ENCODE results near the gene BRMS1L. TPM values are rescaled to one million over a fixed set of nuclear protein-coding genes. Genes with fewer than 3 reads are reported as not detected.
A peak's percentile ranks its signal among the peaks of the same experiment; 100 is the strongest.

The BRMS1L gene
- total and polyA plus RNA-seq, 2 of the 13 experiments (the other 11 are each of a cell fraction or from before 2014, with no cell fraction given): 21.1 to 23.8 TPM

DNA sequence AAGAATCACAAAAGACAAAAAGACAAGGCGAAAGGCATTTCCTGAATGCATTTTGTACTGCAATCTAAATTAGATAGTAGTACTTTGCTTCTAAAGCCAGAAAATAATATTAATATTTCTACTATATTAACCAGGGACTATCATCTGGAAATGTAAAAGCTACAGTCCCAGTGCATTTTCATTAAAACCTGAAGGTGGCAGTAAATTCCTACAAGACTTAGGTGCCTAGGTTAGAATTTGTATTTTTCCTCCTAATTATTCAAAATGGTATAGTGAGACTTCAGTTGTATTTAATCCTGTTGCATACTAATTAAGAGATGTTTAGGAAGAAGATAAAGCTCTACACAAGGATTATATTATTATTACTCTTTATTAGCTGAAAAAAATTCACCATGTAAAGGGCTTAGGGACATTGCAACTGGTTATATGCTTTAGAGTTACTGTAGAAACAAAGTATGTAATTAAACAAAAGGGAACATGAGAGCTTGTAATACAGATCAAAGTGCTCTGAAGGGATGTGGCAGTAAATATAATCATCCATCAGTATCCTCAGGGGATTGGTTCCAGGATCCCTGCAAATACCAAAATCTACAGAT is 53.6 kb downstream of the BRMS1L start (continued):
- no peak for TF ChIP-seq HNRNPK (IDR thresholded peaks at IDR 0.05; ENCODE audit: low read depth, low read length, poor library complexity, severe bottlenecking)
- TF ChIP-seq PHF5A (CRISPR knock-in tag; IDR thresholded peaks at IDR 0.05; ENCODE audit: low read depth, unreplicated experiment): no peak
- no peak for TF ChIP-seq PHF21A (CRISPR knock-in tag; IDR thresholded peaks at IDR 0.05)
- TF ChIP-seq, protein P1, sequence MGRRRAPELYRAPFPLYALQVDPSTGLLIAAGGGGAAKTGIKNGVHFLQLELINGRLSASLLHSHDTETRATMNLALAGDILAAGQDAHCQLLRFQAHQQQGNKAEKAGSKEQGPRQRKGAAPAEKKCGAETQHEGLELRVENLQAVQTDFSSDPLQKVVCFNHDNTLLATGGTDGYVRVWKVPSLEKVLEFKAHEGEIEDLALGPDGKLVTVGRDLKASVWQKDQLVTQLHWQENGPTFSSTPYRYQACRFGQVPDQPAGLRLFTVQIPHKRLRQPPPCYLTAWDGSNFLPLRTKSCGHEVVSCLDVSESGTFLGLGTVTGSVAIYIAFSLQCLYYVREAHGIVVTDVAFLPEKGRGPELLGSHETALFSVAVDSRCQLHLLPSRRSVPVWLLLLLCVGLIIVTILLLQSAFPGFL (CRISPR knock-in tag; IDR thresholded peaks at IDR 0.05): no peak
- no peak for TF ChIP-seq MTF2 (CRISPR knock-in tag; IDR thresholded peaks at IDR 0.05; ENCODE audit: borderline replicate concordance)
- no peak for TF ChIP-seq NCOA5 (CRISPR knock-in tag; IDR thresholded peaks at IDR 0.05)

DNA sequence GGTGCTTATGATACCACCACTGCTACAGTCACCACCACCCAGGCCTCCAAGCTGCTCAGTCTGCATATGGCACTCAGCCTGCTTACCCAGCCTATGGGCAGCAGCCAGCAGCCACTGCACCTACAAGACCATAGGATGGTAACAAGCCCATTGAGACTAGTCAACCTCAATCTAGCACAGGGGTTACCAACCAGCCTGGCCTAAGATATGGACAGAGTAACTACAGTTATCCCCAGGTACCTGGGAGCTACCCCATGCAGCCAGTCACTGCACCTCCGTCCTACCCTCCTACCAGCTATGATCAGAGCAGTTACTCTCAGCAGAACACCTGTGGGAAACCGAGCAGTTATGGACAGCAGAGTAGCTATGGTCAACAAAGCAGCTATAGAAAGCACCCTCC is 55.1 kb downstream of the BRMS1L start:
- WGBS (ENCODE audit: low lambda C conversion rate): 39% methylated on average over 2 of the region's 2 CpGs
- no peaks in the 10 kb centered on the region for H3K36me3 ChIP-seq (replicated peaks in 1 of 2; ENCODE audit: control insufficient read depth in 1 of 2, insufficient read depth in 2 of 2, low read length in 2 of 2)
- FAIRE-seq (no peak), ATAC-seq (peak; percentile 36), DNase-seq (ENCODE audit: low spot score) (no peak)
- H2AFZ ChIP-seq (ENCODE audit: low read length): no peak overlapping the region
- POLR2A ChIA-PET: no interaction called here
- in situ Hi-C loops (cut with HindIII; ENCODE audit: extremely low pct_ligation_motif_present, low pct_unique_long_range_greater_than_20kb) (no loop called here), intact Hi-C loops (cut with micrococcal nuclease; ENCODE audit: unreplicated experiment) (no loop called here)
- no peaks in the 10 kb centered on the region for H3K27me3 ChIP-seq (ENCODE audit: control insufficient read depth in 1 of 2, insufficient read depth in 2 of 2, low read length in 2 of 2)
- CTCF ChIA-PET (ENCODE audit: low intra/inter-chr PET ratio, low total read pairs): no interaction called here
- H3K4me3 ChIP-seq (replicated peaks in 1 of 3; ENCODE audit: insufficient read depth in 1 of 3, low read depth in 2 of 3, low read length in 3 of 3): no peak overlapping the region
- BruUV-seq (replicated peaks): no TSS peak
- no peak overlapping the region for H3K4me2 ChIP-seq (ENCODE audit: low read depth, low read length)
- H3K27ac ChIP-seq (ENCODE audit: extremely low read length, insufficient read depth, low read length): no peak overlapping the region
- no peaks in the 10 kb centered on the region for H3K79me2 ChIP-seq (ENCODE audit: insufficient read depth, low read length)
- H3K4me1 ChIP-seq (ENCODE audit: insufficient read depth, low read length): peaks cover 5% of the 10 kb centered on the region; the same call in 1 of the 2 replicates
- no peak overlapping the region for H3K9ac ChIP-seq (ENCODE audit: insufficient read depth, low read depth, low read length)
- no peaks in the 10 kb centered on the region for H3K9me3 ChIP-seq (ENCODE audit: low read length)
- no peaks in the 10 kb centered on the region for H4K20me1 ChIP-seq (ENCODE audit: insufficient read depth, low read length)
- TF ChIP-seq SRSF1 (optimal IDR thresholded peaks at IDR 0.05; ENCODE audit: low read depth, low read length) (no peak), STAT5B (CRISPR knock-in tag; IDR thresholded peaks at IDR 0.05) (no peak), POLR2G (IDR thresholded peaks at IDR 0.05; ENCODE audit: low read depth, low read length) (peak; percentile 39)
- TF ChIP-seq, protein P2, sequence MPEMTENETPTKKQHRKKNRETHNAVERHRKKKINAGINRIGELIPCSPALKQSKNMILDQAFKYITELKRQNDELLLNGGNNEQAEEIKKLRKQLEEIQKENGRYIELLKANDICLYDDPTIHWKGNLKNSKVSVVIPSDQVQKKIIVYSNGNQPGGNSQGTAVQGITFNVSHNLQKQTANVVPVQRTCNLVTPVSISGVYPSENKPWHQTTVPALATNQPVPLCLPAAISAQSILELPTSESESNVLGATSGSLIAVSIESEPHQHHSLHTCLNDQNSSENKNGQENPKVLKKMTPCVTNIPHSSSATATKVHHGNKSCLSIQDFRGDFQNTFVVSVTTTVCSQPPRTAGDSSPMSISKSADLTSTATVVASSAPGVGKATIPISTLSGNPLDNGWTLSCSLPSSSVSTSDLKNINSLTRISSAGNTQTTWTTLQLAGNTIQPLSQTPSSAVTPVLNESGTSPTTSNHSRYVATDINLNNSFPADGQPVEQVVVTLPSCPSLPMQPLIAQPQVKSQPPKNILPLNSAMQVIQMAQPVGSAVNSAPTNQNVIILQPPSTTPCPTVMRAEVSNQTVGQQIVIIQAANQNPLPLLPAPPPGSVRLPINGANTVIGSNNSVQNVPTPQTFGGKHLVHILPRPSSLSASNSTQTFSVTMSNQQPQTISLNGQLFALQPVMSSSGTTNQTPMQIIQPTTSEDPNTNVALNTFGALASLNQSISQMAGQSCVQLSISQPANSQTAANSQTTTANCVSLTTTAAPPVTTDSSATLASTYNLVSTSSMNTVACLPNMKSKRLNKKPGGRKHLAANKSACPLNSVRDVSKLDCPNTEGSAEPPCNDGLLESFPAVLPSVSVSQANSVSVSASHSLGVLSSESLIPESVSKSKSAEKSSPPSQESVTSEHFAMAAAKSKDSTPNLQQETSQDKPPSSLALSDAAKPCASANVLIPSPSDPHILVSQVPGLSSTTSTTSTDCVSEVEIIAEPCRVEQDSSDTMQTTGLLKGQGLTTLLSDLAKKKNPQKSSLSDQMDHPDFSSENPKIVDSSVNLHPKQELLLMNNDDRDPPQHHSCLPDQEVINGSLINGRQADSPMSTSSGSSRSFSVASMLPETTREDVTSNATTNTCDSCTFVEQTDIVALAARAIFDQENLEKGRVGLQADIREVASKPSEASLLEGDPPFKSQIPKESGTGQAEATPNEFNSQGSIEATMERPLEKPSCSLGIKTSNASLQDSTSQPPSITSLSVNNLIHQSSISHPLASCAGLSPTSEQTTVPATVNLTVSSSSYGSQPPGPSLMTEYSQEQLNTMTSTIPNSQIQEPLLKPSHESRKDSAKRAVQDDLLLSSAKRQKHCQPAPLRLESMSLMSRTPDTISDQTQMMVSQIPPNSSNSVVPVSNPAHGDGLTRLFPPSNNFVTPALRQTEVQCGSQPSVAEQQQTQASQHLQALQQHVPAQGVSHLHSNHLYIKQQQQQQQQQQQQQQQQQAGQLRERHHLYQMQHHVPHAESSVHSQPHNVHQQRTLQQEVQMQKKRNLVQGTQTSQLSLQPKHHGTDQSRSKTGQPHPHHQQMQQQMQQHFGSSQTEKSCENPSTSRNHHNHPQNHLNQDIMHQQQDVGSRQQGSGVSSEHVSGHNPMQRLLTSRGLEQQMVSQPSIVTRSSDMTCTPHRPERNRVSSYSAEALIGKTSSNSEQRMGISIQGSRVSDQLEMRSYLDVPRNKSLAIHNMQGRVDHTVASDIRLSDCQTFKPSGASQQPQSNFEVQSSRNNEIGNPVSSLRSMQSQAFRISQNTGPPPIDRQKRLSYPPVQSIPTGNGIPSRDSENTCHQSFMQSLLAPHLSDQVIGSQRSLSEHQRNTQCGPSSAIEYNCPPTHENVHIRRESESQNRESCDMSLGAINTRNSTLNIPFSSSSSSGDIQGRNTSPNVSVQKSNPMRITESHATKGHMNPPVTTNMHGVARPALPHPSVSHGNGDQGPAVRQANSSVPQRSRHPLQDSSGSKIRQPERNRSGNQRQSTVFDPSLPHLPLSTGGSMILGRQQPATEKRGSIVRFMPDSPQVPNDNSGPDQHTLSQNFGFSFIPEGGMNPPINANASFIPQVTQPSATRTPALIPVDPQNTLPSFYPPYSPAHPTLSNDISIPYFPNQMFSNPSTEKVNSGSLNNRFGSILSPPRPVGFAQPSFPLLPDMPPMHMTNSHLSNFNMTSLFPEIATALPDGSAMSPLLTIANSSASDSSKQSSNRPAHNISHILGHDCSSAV (CRISPR knock-in tag; IDR thresholded peaks at IDR 0.05; ENCODE audit: borderline replicate concordance): no peak
- TF ChIP-seq, protein P3, sequence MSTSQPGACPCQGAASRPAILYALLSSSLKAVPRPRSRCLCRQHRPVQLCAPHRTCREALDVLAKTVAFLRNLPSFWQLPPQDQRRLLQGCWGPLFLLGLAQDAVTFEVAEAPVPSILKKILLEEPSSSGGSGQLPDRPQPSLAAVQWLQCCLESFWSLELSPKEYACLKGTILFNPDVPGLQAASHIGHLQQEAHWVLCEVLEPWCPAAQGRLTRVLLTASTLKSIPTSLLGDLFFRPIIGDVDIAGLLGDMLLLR (CRISPR knock-in tag; IDR thresholded peaks at IDR 0.05): peak; percentile 57; the same call in 1 of the 2 replicates
- TF ChIP-seq, protein P4, sequence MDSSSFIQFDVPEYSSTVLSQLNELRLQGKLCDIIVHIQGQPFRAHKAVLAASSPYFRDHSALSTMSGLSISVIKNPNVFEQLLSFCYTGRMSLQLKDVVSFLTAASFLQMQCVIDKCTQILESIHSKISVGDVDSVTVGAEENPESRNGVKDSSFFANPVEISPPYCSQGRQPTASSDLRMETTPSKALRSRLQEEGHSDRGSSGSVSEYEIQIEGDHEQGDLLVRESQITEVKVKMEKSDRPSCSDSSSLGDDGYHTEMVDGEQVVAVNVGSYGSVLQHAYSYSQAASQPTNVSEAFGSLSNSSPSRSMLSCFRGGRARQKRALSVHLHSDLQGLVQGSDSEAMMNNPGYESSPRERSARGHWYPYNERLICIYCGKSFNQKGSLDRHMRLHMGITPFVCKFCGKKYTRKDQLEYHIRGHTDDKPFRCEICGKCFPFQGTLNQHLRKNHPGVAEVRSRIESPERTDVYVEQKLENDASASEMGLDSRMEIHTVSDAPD (CRISPR knock-in tag; IDR thresholded peaks at IDR 0.05): no peak

Measured in HepG2 (cell line).